Measurements from ENCODE around the gene CX3CR1. TPM values are rescaled to one million over a fixed set of nuclear protein-coding genes. Genes with fewer than 3 reads are reported as not detected.

CX3CR1 gene
- total RNA-seq, 1 donor from 2014 or later: not detected

GRCh38 chr3:39318301-39318700, 38.5 kb upstream of the CX3CR1 start:
- Mint-ChIP-seq H3K4me1 (ENCODE audit: low read depth, unreplicated experiment) (no peaks in the 10 kb centered on the region), H3K27me3 (ENCODE audit: unreplicated experiment) (no peaks in the 10 kb centered on the region), H3K27ac (ENCODE audit: unreplicated experiment) (no peak overlapping the region), H3K4me3 (ENCODE audit: unreplicated experiment) (no peak overlapping the region), H3K9me3 (ENCODE audit: unreplicated experiment) (peaks cover 7% of the 10 kb centered on the region), H3K36me3 (ENCODE audit: unreplicated experiment) (peaks cover 10% of the 10 kb centered on the region)
- DNase-seq: no peak
- TF ChIP-seq CTCF (IDR thresholded peaks at IDR 0.05; ENCODE audit: partially characterized antibody, unreplicated experiment): no peak

GRCh38 chr3:39317571-39318169, 37.8 kb upstream of the CX3CR1 start:
- no peak for TF ChIP-seq CTCF (IDR thresholded peaks at IDR 0.05; ENCODE audit: partially characterized antibody, unreplicated experiment)
- Mint-ChIP-seq H3K4me1 (ENCODE audit: low read depth, unreplicated experiment) (no peaks in the 10 kb centered on the region), H3K27me3 (ENCODE audit: unreplicated experiment) (no peaks in the 10 kb centered on the region), H3K4me3 (ENCODE audit: unreplicated experiment) (no peak overlapping the region), H3K36me3 (ENCODE audit: unreplicated experiment) (peaks cover 10% of the 10 kb centered on the region), H3K9me3 (ENCODE audit: unreplicated experiment) (peaks cover 7% of the 10 kb centered on the region), H3K27ac (ENCODE audit: unreplicated experiment) (no peak overlapping the region)
- no peak for DNase-seq

GRCh38 chr3:39315420-39315819, 35.6 kb upstream of the CX3CR1 start:
- Mint-ChIP-seq H3K36me3 (ENCODE audit: unreplicated experiment) (peaks cover 10% of the 10 kb centered on the region), H3K4me1 (ENCODE audit: low read depth, unreplicated experiment) (no peaks in the 10 kb centered on the region), H3K27ac (ENCODE audit: unreplicated experiment) (no peak overlapping the region), H3K4me3 (ENCODE audit: unreplicated experiment) (no peak overlapping the region), H3K9me3 (ENCODE audit: unreplicated experiment) (peaks cover 7% of the 10 kb centered on the region), H3K27me3 (ENCODE audit: unreplicated experiment) (no peaks in the 10 kb centered on the region)
- DNase-seq: no peak
- TF ChIP-seq CTCF (IDR thresholded peaks at IDR 0.05; ENCODE audit: partially characterized antibody, unreplicated experiment): no peak

- TF ChIP-seq CTCF (IDR thresholded peaks at IDR 0.05; ENCODE audit: partially characterized antibody, unreplicated experiment): no peak
- Mint-ChIP-seq H3K27me3 (ENCODE audit: unreplicated experiment) (no peaks in the 10 kb centered on the region), H3K9me3 (ENCODE audit: unreplicated experiment) (peaks cover 6% of the 10 kb centered on the region), H3K27ac (ENCODE audit: unreplicated experiment) (no peak overlapping the region), H3K4me1 (ENCODE audit: low read depth, unreplicated experiment) (no peaks in the 10 kb centered on the region), H3K4me3 (ENCODE audit: unreplicated experiment) (no peak overlapping the region), H3K36me3 (ENCODE audit: unreplicated experiment) (peaks cover 10% of the 10 kb centered on the region)
- no peak for DNase-seq
These were observed 33.5 kb upstream of the CX3CR1 start for GRCh38 chr3:39313289-39313688.

GRCh38 chr3:39302178-39302577, 22.3 kb upstream of the CX3CR1 start:
- no peak for DNase-seq
- peaks cover 30% of the 10 kb centered on the region for H3K36me3 Mint-ChIP-seq (ENCODE audit: unreplicated experiment)
- no peak overlapping the region for H3K4me3 Mint-ChIP-seq (ENCODE audit: unreplicated experiment)
- no peak overlapping the region for H3K27ac Mint-ChIP-seq (ENCODE audit: unreplicated experiment)
- no peak for TF ChIP-seq CTCF (IDR thresholded peaks at IDR 0.05; ENCODE audit: partially characterized antibody, unreplicated experiment)
- H3K27me3 Mint-ChIP-seq (ENCODE audit: unreplicated experiment): peaks cover 2% of the 10 kb centered on the region
- H3K9me3 Mint-ChIP-seq (ENCODE audit: unreplicated experiment): peaks cover 12% of the 10 kb centered on the region
- H3K4me1 Mint-ChIP-seq (ENCODE audit: low read depth, unreplicated experiment): no peaks in the 10 kb centered on the region

Measured in glutamatergic neuron (in vitro differentiated cells).